DMS79 treated with DMSO at 0.1 percent for 48 hours (cell line): ENCODE results near the gene OR4N5.
"Not testable (repeated sequence)": the region's sequence is repeated elsewhere in the genome, so short reads cannot be mapped to it uniquely, and the experiment has no call there.

Experiments used
- DNase-seq: peaks from one replicate; lab custom pipeline; 2025; lab: John Stamatoyannopoulos, UW

The OR4N5 gene, protein sequence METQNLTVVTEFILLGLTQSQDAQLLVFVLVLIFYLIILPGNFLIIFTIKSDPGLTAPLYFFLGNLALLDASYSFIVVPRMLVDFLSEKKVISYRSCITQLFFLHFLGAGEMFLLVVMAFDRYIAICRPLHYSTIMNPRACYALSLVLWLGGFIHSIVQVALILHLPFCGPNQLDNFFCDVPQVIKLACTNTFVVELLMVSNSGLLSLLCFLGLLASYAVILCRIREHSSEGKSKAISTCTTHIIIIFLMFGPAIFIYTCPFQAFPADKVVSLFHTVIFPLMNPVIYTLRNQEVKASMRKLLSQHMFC

DNA sequence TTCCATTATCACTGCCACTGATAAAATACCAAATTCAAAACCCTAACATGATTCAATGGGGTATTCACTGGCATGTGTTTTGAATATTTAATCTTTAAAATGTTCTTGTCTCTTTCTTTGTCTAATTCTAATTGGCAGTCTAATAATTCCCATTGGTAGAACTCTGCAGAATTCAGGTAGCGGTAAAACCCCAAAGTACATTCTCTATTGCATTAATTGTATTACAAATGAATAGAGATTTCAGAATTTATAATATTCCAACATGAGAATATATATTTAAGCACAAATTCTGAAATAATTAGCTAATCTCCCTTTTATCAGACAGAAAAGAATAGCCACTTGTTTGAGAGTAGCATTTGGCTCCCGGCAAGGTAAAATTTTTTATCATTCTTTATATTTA, at the start of gene OR4N5:
Gene OR4N5, plus strand, starts transcription at position 301 of the 400 bp plus-strand sequence. CDS start 4,916 bp downstream, outside the sequence.
- DNase-seq, result no peak

DNA sequence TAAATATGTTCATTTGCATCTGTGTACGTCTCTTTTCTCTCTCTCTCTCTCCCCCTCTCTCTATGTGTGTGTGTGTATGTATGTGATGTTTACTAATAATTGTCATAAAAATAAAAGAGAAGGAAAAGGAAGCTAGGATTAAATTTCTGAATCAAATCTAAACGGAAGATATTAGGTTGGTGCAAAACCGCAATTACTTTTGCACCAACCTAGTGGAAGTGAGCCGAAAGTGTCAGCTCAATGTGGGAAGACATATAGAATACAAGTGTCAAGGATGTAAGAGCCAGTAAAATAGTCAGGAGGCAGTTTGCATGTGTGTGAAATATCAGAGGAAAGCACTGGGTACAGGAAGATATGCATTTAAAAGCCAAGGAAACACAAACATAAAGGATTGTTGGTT, 46.6 kb upstream of the OR4N5 start:
- no peak for DNase-seq

DNA sequence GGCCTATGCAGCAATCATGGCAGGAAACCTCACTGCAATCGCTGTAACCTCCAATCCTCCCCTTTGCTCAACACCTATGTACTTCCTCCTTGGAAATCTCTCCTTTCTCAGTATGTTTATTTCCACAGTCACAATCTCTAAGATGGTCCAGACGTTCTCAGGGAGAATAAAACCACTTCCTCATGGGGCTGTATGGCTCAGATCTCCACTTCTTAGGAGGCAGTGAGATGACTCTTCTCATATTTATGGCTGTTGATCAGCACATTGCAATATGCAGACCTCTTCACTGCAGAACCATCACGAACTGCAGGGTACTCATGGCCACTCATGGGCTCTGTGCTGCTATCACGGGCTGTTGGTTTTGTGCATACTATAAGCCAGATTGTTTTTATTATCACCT, 45.2 kb upstream of the OR4N5 start:
- no peak for DNase-seq

DNA sequence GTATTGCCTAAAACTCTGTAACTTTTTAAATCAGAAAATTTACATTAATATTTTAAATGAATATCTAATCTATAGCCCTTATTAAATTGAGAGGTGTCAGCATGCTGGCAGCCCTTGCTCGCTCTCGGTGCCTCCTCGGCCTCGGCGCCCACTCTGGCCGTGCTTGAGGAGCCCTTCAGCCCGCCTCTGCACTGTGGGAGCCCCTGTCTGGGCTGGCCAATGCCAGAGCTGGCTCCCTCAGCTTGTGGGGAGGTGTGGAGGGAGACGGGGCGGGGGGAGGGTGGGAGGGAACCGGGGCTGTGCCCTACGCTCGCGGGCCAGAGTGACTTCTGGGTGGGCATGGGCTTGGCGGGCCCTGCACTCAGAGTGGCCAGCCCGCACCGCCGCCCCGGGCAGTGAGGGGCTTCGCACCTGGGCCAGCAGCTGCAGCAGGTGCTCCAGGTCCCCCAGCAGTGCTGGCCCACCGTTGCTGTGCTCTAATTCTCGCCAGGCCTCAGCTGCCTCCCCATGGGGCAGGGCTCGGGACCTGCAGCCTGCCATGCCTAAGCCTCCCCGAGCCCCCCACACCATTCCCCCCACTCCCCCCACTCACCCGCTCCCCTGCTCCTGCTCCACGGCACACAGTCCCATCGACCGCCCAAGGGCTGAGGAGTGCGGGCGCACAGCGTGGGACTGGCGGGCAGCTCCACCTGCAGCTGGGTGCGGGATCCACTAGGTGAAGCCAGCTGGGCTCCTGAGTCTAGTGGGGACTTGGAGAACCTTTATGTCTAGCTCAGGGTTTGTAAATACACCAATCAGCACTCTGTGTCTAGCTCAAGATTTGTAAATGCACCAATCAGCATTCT, 39.5 kb upstream of the OR4N5 start:
- not testable (repeated sequence) for DNase-seq

DNA sequence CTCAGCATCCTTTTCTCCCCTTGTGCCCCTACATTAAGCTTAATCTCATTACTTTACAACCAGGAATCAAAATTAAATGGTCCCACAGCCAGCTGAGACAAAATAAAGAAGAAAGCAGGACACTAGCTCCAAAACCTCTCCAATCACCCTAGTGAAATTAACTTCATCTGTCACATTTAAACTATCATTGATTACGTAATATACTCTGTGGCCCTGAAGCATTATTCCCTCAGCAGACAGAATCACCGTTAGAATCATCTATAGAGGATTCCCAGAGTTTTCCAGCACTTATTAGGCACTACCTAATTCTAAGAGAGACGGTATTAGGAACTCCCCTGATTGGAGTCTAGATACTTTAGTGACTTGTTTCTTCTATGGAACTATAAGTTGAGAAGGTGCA, 28.2 kb upstream of the OR4N5 start, which contains the start of gene OR4K17:
Gene OR4K17, plus strand, starts transcription at position 302 of the 400 bp plus-strand sequence. CDS start 6,761 bp downstream, outside the sequence.
- DNase-seq, result no peak

DNA sequence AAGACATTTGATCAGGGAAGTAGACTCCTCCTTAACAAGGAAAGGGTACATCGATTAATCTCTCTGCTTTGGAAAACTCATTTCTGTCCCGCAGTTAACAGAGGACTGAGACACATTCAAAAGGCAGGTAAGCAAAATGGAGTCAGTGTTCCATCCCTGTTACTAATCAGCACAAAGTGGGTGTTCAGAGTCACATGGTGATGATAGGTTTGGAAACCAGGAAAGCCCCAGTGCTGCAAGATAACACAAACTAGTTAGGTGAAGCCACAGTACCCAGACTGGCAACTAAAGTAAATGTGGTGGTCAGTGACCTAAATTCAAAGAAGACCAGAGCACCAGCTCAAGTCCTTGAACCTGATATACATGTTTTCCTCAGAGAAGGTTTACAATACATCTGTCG, 26.3 kb upstream of the OR4N5 start:
- no peak for DNase-seq

DNA sequence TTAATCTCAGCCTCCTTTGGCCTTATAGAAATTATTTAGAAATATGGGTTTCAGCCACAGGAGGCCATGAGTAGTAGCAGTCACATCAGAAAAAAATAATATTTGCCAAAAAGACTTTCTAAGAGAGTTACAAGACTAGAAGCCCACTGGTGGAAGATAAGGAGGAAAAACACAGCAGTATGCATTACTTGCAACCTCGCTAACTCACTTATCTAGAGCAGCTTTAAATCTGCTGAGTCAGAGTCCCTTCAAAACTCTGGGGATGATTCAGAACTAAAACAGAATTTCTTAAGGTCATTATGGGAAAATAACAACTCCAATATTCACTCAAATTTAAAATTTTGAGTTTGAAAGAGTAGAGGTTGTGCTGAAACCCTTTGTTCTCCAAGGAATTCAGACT, 21.9 kb upstream of the OR4N5 start:
- no peak for DNase-seq

DNA sequence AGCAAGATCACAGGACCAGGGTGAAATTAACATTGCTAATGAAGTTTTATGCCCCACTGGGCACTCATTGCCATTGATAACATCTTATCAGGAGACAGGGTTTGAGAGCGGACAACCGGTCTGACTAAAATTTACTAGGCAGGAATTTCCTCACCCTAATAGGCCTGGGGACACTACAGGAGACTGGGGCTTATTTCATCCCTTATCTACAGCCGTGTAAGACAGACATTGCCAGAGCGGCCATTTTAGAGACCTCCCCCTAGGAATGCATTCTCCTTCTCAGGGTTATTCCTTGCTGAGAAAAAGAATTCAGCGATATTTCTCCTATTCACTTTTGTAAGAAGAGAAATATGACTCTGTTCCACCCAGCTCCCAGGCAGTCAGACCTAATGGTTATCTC, 19.8 kb upstream of the OR4N5 start:
- no peak for DNase-seq

DNA sequence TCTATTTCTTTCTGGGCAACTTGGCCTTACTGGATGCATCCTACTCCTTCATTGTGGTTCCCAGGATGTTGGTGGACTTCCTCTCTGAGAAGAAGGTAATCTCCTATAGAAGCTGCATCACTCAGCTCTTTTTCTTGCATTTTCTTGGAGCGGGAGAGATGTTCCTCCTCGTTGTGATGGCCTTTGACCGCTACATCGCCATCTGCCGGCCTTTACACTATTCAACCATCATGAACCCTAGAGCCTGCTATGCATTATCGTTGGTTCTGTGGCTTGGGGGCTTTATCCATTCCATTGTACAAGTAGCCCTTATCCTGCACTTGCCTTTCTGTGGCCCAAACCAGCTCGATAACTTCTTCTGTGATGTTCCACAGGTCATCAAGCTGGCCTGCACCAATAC, 5.3 kb downstream of the OR4N5 start:
- no peak for DNase-seq

DNA sequence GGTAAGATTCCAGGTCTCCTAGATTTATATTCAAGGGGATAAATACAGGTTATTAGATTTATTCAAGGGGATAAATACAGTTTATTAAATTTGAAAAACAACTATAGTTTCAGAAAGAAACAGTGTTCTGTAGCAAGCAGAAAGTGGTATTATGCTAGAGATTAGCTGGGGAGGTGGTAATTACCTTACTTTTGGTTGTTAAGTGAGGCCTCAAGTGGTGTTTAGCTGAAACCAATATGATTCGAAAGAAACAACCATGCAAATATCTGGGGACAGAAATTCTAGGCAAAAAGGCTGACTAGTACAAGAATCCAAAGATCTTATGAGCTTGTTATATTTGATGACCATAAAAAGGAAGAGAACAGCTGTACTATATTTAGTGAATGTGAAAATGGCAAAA, 6.2 kb downstream of the OR4N5 start:
- no peak for DNase-seq

DNA sequence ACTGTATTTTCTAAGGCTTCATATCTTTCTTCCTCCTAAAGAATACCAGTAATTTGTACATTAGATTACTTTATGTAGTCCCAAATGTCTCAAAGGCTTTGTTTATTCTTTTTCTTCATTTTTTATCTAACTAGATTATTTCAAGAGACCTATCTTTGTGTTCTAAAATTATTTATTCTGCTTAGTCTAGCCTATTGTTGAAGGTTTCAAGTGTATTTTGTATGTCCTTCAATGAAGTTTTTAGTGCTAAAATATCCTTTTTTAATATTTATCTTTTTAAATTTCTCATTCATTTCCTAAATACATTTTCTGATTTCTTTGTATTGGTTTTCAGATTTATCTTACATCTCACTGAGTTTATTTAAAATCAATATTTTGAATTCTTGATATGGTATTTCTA, 25.8 kb downstream of the OR4N5 start:
- DNase-seq, result no peak

DNA sequence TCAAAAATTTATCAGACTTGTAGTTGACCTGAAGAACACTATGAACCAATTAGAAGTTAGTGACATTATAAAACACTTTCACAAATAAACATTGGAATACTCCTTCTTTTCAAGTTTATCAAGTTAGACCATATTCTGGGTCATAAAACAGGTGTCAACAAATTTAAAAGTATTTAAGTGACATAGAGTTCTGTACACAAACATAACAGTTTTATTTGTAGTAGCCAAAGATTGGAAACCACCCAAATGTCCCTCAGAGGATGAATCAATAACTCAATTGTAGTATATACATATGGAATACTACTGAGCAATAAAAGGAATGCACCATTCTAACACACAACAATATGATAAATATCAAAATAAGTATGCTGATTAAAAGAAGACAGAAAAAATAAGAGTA, 28.5 kb downstream of the OR4N5 start:
- no peak for DNase-seq

DNA sequence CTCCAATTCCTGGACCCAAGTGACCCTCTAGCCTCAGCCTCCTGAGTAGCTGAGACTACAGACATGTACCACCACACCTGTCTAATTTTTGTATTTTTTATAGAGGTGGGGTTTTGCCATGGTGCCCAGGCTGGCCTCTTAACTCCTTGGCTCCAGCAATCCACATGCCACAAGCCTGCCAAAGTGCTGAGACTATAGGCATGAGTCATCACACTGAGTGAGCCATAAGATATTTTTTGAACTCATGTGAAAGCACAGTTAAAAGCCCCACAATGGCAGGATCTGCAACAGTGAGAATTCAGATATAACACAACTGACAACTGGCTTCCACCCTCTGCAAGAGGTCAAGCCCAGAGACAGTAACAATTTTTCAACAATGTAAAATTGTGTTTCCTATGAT, 31.2 kb downstream of the OR4N5 start:
- not testable (repeated sequence) for DNase-seq

DNA sequence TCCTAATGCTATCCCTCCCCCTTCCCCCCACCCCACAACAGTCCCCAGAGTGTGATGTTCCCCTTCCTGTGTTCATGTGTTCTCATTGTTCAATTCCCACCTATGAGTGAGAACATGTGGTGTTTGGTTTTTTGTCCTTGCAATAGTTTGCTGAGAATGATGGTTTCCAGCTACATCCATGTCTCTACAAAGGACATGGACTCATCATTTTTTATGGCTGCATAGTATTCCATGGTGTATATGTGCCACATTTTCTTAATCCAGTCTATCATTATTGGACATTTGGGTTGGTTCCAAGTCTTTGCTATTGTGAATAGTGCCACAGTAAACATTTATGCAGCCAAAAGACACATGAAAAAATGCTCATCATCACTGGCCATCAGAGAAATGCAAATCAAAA, 35.6 kb downstream of the OR4N5 start:
- DNase-seq, result not testable (repeated sequence)

DNA sequence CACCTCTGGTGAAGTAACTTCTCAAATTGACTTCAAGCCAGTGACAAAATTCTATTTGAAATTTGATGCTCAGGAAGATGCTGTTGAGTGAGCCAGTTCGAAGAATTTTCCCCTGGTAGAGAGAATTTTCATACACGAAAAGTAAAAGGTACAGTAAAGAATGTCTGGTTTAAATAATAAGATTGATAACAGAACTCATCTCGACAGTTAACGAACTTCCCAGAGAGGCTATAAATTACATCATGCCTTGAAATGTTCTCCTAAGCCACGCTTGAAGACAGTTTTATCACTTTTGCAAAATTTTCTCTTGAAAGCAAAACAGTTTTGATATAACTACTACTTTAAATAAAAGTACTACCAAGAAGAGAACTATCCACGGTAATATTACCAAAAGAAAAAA, 37.7 kb downstream of the OR4N5 start:
- DNase-seq, result no peak

DNA sequence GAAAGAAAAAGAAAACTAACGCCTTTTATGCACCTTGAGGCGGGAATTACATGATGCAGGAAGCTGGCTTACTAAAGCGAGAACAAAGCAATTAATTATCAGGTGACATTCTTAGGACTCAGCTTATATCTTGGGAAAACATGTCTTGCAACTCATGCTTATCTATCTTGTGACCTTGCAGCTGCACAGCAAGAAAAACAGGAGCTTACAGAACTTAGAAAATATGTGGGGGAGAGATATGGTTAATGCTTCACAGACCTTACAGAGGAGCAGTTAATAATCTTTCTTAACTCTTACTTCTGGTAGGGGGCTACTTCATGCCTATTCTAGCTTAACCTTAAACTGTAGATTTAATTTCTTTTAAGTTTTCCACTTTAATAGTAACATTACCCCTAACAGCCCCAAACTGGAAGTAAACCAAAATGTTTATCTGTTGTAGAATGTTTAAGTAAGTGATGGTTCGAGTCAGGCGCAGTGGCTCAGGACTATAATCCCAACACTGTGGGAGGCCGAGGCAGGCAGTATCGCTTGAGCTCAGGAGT, 38.9 kb downstream of the OR4N5 start:
- DNase-seq, result no peak

DNA sequence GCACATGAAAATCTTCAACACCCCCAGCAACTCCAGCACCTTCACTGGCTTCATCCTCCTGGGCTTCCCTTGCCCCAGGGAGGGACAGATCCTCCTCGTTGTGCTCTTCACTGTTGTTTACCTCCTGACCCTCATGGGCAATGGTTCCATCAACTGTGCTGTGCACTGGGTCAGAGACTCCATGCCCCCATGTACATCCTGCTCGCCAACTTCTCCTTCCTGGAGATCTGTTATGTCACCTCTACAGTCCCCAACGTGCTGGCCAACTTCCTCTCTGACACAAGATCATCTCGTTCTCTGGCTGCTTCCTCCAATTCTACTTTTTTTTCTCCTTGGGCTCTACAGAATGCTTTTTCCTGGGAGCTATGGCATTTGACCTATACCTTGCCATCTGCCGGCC, 40.6 kb downstream of the OR4N5 start:
- DNase-seq, result no peak

DNA sequence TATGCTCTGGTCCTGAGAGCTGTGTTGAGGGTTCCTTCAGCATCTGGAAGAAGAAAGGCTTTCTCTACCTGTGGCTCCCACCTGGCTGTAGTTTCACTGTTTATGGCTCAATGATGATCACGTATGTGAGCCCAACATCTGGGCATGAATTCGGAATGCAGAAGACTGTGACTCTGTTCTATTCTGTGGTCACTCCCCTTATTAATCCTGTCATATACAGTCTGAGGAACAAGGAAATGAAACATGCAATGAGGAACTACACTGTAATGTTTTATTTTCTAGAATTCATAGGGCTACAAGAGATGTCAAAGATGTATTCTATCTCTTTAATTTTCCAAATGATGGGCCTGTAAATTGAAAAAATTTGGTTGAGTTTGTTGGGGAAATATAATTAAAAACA, 41.3 kb downstream of the OR4N5 start:
- DNase-seq, result no peak

DNA sequence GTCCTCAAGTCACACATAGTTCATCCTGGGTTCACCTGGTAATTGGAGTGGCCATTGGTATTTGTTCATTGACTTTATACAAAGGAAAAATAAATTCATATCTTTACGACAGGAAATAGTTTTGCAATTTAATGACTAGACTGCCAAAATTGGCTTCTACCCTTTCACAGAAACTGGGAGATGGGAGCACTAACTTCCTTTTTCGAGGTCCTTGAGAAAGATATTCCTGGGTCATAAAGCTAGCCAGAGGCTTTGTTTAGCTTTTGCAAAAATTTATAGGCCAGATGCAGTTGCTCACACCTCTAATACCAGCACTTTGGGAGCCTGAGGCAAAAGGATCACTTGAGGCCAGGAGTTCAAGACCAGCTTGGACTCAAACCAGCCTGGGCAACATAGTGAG, 41.9 kb downstream of the OR4N5 start:
- DNase-seq, result no peak

DNA sequence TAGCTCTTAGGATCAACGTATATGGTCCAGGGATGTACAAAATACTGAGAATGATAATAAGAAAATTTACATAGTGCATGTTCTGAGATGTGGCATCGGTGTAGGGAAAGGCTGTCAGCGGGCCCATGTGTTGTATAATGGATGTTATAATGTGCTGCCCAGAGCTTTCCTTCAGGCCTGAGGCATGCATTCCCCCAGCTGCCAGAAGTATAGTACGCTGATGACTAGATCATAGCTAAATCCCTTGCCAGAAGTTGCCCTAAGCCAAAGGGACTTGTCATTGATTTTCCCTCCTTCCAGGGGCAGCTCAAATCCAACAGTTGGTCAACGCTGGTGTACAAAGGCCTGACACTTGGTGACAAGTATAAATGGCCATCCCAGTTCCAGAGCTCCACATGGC, 45.6 kb downstream of the OR4N5 start:
- no peak for DNase-seq

DNA sequence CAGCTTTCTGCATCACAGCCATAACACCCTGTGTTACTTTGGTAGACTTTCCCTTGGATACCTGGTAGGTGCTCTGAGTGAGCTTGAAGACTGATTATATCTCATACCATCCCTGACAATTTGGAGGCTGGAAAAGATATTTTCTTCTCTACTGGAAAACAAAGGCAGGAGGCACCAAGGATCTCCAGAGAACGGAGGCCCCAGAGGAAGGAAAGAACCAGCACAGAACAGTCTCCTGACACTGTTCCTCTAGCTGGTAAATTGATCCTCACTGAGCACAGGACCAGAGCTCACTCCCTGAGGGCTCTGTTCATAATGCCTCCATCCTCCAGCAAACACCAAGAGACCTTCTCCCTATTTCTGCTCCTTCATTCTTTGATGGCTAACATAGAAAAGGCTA, 52.0 kb downstream of the OR4N5 start, which contains the start of gene OR11G2:
Gene OR11G2, plus strand, starts transcription at position 301 of the 400 bp plus-strand sequence. CDS start 6,542 bp downstream, outside the sequence.
- no peak for DNase-seq

DNA sequence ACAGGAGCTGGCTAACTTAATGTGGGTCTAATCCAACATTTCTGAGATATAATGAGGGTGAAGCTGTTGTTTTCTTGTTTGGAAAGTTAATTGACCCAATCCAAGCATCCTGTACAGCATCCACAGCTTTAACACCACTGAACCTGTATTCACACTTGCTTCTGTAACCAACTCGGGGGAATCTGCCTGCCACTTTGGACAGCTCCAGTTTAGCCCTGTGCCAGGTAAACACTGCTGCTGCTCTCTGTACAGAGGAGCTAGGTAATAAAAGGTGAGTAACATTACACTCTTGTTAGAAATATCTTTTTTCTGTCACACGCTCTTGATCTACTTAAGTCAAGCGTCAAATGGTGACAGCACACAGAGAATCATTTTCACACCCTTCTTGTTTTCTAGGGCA, 52.8 kb downstream of the OR4N5 start:
- no peak for DNase-seq

DNA sequence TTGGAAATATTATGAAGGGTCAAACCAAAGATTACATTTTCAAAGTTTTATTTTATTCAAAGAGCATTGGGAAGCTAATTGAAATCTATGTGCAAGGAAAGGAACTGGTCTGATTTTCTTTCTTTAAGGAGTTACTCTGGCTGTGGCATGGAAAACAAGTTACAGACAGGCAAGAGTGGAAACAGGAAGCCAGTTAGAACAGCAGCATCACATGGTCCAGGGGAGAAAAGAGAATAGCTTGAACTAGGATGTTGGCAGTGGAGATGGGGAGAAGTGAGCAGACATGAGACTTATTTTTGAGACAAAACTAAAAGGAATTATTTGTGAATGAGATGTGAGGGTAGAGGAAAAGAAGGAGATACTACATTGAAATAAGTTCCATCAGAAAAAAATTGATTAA, 55.5 kb downstream of the OR4N5 start:
- DNase-seq, result no peak
